SJCRH30 (cell line): ENCODE measurements around the gene LPXN. TPM values are rescaled to one million over a fixed set of nuclear protein-coding genes. Genes with fewer than 3 reads are reported as not detected.
A peak's percentile ranks its signal among the peaks of the same experiment; 100 is the strongest.

Experiments
- DNase-seq, 2 experiments: peaks; one replicate each; pipeline ENCODE4 v3.0.0-alpha.2; 2015 to 2020
- H3K27ac ChIP-seq: fragments of 250-450 bp; sonication (Bioruptor Pico); 2 replicates; pipeline ENCODE4 v1.5.1; 2020; ENCODE audit warnings: mild to moderate bottlenecking, moderate library complexity
- H3K27me3 ChIP-seq: fragments of 250-450 bp; sonication (Bioruptor Pico); 2 replicates; pipeline ENCODE4 v1.5.1; 2020; ENCODE audit warnings: mild to moderate bottlenecking, moderate library complexity
- H3K36me3 ChIP-seq: fragments of 250-450 bp; sonication (Bioruptor Pico); 2 replicates; pipeline ENCODE4 v1.5.1; 2020; ENCODE audit warnings: mild to moderate bottlenecking, moderate library complexity
- H3K4me1 ChIP-seq: fragments of 250-450 bp; sonication (Bioruptor Pico); 2 replicates; pipeline ENCODE4 v1.5.1; 2020; ENCODE audit warnings: mild to moderate bottlenecking, moderate library complexity
- H3K4me3 ChIP-seq: fragments of 250-450 bp; sonication (Bioruptor Pico); 2 replicates; pipeline ENCODE4 v1.5.1; 2020; ENCODE audit warnings: mild to moderate bottlenecking, moderate library complexity
- H3K9me3 ChIP-seq: fragments of 250-450 bp; sonication (Bioruptor Pico); replicated peaks from 2 replicates; pipeline ENCODE4 v1.5.1; 2020; ENCODE audit warnings: mild to moderate bottlenecking, moderate library complexity
- total RNA-seq: library from RNA; depleted of rRNA; stranded (reverse); fragments of >200 nt; shearing (Covaris generic); gene quantifications from 2 replicates; pipeline ENCODE4 v1.2.3, GENCODE V29; 2014; rRNA removed

The LPXN gene
- 1.9 TPM in 2 replicates for total RNA-seq

- Histone ChIP-seq H3K4me1 (0 out of 2 replicates have a peak, but pooled peaks cover 3% of the 10 kb centered on the region), H3K27ac (no peak within 1 kb of the TSS), H3K9me3 (no peaks in the 10 kb centered on the region), H3K4me3 (peak within 1 kb of the TSS; percentile 84), H3K27me3 (no peaks in the 10 kb centered on the region), H3K36me3 (no peaks in the 10 kb centered on the region)
- DNase-seq: no peak
These were observed at the start of gene LPXN for GRCh38 chr11:58575377-58576020. TSS of gene LPXN (minus strand) at chr11:58575856. CDS start at chr11:58575772, 84 bp downstream.

DNA sequence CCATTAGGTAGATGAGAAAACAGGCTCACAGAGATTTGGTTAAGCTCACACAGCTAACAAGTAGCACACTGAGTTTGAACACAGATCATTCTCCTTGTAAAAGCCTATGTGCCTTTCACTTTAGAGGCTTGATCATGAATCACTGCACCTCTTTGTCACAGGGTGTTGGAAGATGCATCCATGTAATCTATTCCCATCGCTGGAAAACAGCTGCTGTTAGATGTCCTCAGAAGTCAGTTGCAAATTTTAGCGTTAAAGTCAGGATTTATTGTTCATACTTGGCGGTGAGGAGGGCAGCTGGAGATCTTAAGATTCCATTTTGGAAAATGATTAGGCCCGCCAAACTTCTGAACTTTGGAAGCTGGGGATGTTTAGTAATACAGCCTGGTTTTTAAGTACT is 49.4 kb upstream of the LPXN start:
- no peaks in the 10 kb centered on the region for H3K9me3 ChIP-seq
- no peak overlapping the region for H3K4me3 ChIP-seq
- H3K4me1 ChIP-seq: no peaks in the 10 kb centered on the region
- H3K27ac ChIP-seq: no peak overlapping the region
- no peaks in the 10 kb centered on the region for H3K27me3 ChIP-seq
- no peak for DNase-seq
- peaks cover 51% of the 10 kb centered on the region for H3K36me3 ChIP-seq

DNA sequence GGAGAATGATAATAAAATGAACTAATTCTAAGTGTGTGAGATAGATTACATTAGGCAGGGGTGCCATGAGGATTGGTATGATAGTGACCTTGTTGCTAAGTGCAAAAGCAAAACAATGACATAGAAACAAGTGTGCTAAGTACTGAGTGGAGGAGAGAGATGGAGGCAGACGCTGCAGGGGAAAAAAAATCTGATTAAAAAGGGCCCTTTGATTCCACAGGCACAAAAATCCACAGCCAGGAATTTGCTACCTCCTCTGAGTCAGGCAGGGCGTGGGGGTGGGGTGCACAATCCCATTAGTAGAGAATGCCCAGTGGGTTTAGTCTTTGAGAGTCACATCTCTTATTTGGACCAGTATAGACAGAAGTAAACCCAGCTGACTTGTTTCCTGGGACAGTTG is 46.7 kb upstream of the LPXN start, which contains the start of gene CNTF:
Gene CNTF, plus strand, starts transcription at position 322 of the 400 bp plus-strand sequence. CDS start 88 bp downstream, outside the sequence.
- no peak for DNase-seq
- H3K36me3 ChIP-seq: peaks cover 68% of the 10 kb centered on the region
- H3K4me3 ChIP-seq: no peak within 1 kb of the TSS

DNA sequence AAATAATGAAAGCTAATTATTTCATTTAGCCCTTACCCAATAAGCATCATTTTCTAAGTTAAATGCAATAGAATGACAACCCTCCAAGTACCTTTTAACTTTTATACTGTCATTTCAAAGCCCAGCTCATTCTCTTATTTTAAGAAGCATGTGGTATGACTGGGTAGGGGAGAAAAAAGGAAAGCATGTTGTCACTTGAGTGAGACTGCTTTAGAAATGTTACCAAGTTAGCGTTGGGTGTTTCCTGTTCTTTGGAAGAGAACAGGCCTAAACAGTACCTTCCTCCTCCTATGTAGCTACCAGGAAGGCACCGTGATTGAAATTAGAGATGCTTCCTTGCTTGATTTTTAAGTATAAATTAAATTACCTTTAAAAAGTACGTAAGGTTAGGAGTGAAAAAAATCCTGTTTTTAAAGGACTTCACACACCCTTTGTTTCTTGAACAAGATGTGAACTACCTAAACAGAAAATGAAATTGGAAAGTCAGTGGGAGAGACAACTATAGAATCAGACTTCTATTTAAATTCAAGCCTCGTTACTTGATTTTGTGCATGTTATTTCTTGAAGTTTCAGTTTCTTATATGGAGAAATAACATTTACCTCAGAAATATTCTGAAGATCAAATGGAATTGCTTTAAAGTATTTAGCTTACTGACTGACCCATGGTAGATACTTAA is 46.1 kb upstream of the LPXN start:
- Histone ChIP-seq H3K27ac (no peak overlapping the region), H3K27me3 (no peaks in the 10 kb centered on the region), H3K4me3 (no peak overlapping the region), H3K9me3 (no peaks in the 10 kb centered on the region), H3K4me1 (no peaks in the 10 kb centered on the region), H3K36me3 (peaks cover 72% of the 10 kb centered on the region)
- DNase-seq: no peak

More for the DNA sequence above, 46.7 kb upstream of the LPXN start, which contains the start of gene CNTF:
- H3K9me3 ChIP-seq: no peaks in the 10 kb centered on the region
- no peaks in the 10 kb centered on the region for H3K4me1 ChIP-seq
- H3K27ac ChIP-seq: no peak within 1 kb of the TSS
- no peaks in the 10 kb centered on the region for H3K27me3 ChIP-seq

- DNase-seq: no peak
- H3K27me3 ChIP-seq: no peaks in the 10 kb centered on the region
- no peak overlapping the region for H3K27ac ChIP-seq
- H3K4me1 ChIP-seq: no peaks in the 10 kb centered on the region
- H3K9me3 ChIP-seq: no peaks in the 10 kb centered on the region
- no peak overlapping the region for H3K4me3 ChIP-seq
- peaks cover 79% of the 10 kb centered on the region for H3K36me3 ChIP-seq
These were observed 42.4 kb upstream of the LPXN start for GRCh38 chr11:58617976-58618557.

DNA sequence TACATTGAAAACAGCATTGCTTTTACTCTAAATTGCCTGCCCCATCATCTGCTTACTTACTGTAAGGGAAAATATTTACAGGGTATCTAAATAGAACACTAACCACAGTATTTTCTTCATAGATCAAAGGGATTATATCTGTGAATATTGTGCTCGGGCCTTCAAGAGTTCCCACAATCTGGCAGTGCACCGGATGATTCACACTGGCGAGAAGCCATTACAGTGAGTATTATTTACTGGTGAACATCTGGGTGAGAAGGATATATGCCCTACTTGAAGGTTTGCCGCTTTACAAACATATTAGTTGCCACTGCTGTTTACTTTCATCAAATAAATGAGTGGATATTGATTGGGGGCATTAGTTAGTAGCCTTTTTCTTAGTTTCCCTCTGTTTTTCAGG is 40.9 kb upstream of the LPXN start:
- Histone ChIP-seq H3K27me3 (no peaks in the 10 kb centered on the region), H3K4me1 (no peaks in the 10 kb centered on the region), H3K27ac (no peak overlapping the region), H3K4me3 (no peak overlapping the region), H3K36me3 (peaks cover 83% of the 10 kb centered on the region), H3K9me3 (no peaks in the 10 kb centered on the region)
- DNase-seq: no peak

DNA sequence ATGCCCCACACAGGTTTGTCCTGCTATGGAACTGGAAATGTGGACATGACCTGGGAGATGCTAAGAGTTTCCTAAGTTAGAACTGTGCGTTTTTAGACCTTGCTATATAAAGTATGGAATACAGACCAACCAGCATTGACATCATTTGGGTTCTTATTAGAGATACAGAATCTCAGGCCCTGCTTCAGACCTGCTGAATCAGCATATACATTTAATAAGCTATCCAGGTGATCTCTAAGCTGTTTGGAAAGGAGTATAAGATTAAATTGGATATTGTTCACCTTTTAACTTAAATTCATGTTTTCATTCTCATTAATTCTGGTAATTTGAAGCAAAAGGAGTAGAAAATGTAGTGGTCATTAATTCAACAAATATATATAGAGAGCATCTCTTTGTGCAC is 39.9 kb upstream of the LPXN start:
- Histone ChIP-seq H3K36me3 (peaks cover 84% of the 10 kb centered on the region), H3K27ac (no peak overlapping the region), H3K27me3 (no peaks in the 10 kb centered on the region), H3K9me3 (no peaks in the 10 kb centered on the region), H3K4me1 (no peaks in the 10 kb centered on the region), H3K4me3 (no peak overlapping the region)
- no peak for DNase-seq

DNA sequence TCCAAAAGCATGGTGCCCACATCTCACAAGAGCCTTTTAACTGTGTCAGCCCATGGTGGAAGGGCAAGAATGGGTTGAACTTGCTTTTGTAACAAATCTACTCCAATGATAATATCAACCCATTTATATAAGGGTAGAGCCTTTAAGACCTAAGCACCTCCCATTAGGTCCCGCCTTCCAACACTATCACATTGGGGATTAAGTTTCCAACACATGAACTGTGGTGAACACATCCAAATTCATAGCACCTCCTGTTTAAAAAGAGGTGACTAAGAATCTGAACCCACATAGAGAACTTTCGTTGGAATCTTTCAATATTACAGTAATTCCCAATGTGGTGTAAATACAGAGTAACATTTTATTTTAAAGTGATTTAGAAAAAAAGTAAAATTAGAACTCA is 37.6 kb upstream of the LPXN start:
- H3K4me1 ChIP-seq: no peaks in the 10 kb centered on the region
- H3K36me3 ChIP-seq: peaks cover 79% of the 10 kb centered on the region
- H3K27ac ChIP-seq: no peak overlapping the region
- no peaks in the 10 kb centered on the region for H3K27me3 ChIP-seq
- no peak overlapping the region for H3K4me3 ChIP-seq
- no peak for DNase-seq
- H3K9me3 ChIP-seq: no peaks in the 10 kb centered on the region

DNA sequence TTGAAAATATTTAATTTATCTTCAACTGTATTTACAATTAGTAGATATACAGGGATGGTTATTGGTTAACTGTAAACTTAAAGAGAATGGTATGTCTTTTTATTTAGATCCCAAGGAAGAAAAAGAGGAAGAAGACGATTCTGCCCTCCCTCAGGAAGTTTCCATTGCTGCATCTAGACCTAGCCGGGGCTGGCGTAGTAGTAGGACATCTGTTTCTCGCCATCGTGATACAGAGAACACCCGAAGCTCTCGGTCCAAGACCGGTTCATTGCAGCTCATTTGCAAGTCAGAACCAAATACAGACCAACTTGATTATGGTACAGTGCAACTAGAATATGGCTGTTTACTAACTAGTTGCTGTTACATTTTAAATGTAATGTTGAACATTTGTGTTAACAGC is 34.1 kb upstream of the LPXN start:
- no peak for DNase-seq
- Histone ChIP-seq H3K27ac (no peak overlapping the region), H3K27me3 (no peaks in the 10 kb centered on the region), H3K36me3 (peaks cover 53% of the 10 kb centered on the region), H3K9me3 (no peaks in the 10 kb centered on the region), H3K4me3 (no peak overlapping the region), H3K4me1 (no peaks in the 10 kb centered on the region)

GRCh38 chr11:58608331-58608730 is 32.7 kb upstream of the LPXN start:
- Histone ChIP-seq H3K27ac (no peak overlapping the region), H3K27me3 (no peaks in the 10 kb centered on the region), H3K4me1 (no peaks in the 10 kb centered on the region), H3K9me3 (no peaks in the 10 kb centered on the region), H3K4me3 (no peak overlapping the region), H3K36me3 (peaks cover 40% of the 10 kb centered on the region)
- no peak for DNase-seq

GRCh38 chr11:58606930-58607714 is 31.5 kb upstream of the LPXN start:
- no peaks in the 10 kb centered on the region for H3K27me3 ChIP-seq
- peaks cover 28% of the 10 kb centered on the region for H3K36me3 ChIP-seq
- H3K4me1 ChIP-seq: no peaks in the 10 kb centered on the region
- no peak overlapping the region for H3K27ac ChIP-seq
- no peaks in the 10 kb centered on the region for H3K9me3 ChIP-seq
- DNase-seq: no peak
- H3K4me3 ChIP-seq: no peak overlapping the region

- Histone ChIP-seq H3K9me3 (no peaks in the 10 kb centered on the region), H3K27me3 (no peaks in the 10 kb centered on the region), H3K36me3 (peaks cover 7% of the 10 kb centered on the region; the same call in 1 of the 2 replicates), H3K27ac (no peak overlapping the region), H3K4me1 (no peaks in the 10 kb centered on the region), H3K4me3 (no peak overlapping the region)
- no peak for DNase-seq
These were observed 24.9 kb upstream of the LPXN start for GRCh38 chr11:58600510-58600909.

DNA sequence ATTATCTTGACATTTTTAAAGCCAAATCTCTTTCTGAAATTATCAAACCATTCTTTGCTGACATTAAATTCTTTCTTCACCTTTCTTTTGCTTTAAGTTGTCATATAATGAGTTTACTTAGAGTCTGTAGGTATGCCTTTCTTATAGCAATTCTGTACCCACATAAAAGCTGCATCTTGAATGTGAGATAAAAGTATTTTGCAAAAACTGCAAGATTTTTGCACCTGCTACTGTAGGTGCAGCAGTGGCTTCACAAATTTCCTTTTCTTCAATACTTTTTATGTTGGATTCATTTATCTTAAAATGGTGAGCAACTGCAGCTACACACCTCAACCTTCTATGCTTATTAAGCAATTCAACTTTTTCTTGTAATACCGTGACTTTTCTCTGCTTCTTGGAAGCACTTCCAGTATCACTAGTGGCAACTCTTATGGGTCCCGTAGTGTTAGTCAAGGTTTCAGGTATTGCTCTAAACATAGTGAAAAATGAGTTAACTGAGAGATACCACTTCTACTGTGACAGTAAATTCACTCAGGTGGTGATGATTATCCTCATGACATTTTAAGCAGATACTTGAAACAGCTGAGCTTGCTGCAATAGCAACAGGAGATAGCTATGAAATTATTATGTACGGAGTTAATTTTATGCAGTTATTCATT is 22.0 kb upstream of the LPXN start:
- H3K27ac ChIP-seq: no peak overlapping the region
- no peaks in the 10 kb centered on the region for H3K4me1 ChIP-seq
- H3K4me3 ChIP-seq: no peak overlapping the region
- no peak for DNase-seq
- H3K36me3 ChIP-seq: peaks cover 12% of the 10 kb centered on the region; the same call in 1 of the 2 replicates
- H3K27me3 ChIP-seq: no peaks in the 10 kb centered on the region
- H3K9me3 ChIP-seq: no peaks in the 10 kb centered on the region

- Histone ChIP-seq H3K9me3 (no peaks in the 10 kb centered on the region), H3K27me3 (no peaks in the 10 kb centered on the region), H3K27ac (no peak overlapping the region), H3K4me1 (no peaks in the 10 kb centered on the region), H3K36me3 (peaks cover 14% of the 10 kb centered on the region; the same call in 1 of the 2 replicates), H3K4me3 (no peak overlapping the region)
- DNase-seq: no peak
These were observed 21.0 kb upstream of the LPXN start for GRCh38 chr11:58596621-58597020.
